GM23338 (cell line): Measurements from ENCODE around the gene BRINP2.

Experiments
- CTCF ChIP-seq, 2 experiments: fragments of 200-600 bp in 1 of 2; sonication (generic) in 1 of 2; conservative IDR thresholded peaks; 2 replicates each; pipeline versions ENCODE4 v1.5.1 to v1.6.1; 2016 to 2017; ENCODE audit warnings: antibody characterized with exemption in 2 of 2, low read depth in 2 of 2, mild to moderate bottlenecking in 2 of 2, moderate library complexity in 1 of 2
- EZH2phosphoT487 ChIP-seq: fragments of 200-600 bp; sonication (generic); IDR thresholded peaks from one replicate; pipeline ENCODE4 v1.8.1; 2018; ENCODE audit warnings: antibody characterized with exemption; ENCODE audit not compliant: unreplicated experiment
- POLR2AphosphoS5 ChIP-seq: IDR thresholded peaks from 2 replicates; pipeline ENCODE4 v1.6.1; 2016; ENCODE audit warnings: antibody characterized with exemption, low read depth

DNA sequence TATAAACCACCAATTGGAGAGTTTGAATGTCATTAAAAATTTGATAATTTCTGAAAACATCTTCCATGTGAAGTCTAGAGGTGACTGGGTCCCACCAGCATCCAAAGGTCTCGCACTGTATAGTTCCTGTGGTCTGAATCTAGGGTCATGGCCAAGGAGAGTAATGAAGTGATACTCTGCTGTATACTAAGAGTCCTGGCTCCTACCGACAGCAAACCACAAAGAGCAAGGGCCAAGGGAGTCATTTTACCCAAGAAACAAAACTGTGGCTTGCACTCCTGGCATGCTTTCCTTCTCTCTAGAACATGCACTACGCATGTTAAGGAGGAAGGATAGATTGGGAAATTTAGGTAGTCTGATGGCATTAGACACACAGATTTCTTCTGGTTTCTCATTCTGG, 115.6 kb downstream of the BRINP2 start:
- TF ChIP-seq EZH2phosphoT487: no peak
- no peak for TF ChIP-seq POLR2AphosphoS5
- TF ChIP-seq CTCF (conservative IDR thresholded peaks at IDR 0.05; ENCODE audit: low read depth in 2 of 2): no peak
